Islet precursor cell (in vitro differentiated cells): Measurements from ENCODE around the gene MMP17.

Source experiments
- DNase-seq: peaks from one replicate; pipeline ENCODE4 v3.0.0-alpha.2; 2018

MMP17 gene

GRCh38 chr12:131850856-131851559 lies 22.8 kb downstream of the MMP17 start:
- peak; percentile 83 for DNase-seq

GRCh38 chr12:131851741-131852550 lies 23.8 kb downstream of the MMP17 start:
- peak; percentile 59 for DNase-seq

GRCh38 chr12:131852551-131853299 lies 24.5 kb downstream of the MMP17 start:
- peak; percentile 61 for DNase-seq

DNA sequence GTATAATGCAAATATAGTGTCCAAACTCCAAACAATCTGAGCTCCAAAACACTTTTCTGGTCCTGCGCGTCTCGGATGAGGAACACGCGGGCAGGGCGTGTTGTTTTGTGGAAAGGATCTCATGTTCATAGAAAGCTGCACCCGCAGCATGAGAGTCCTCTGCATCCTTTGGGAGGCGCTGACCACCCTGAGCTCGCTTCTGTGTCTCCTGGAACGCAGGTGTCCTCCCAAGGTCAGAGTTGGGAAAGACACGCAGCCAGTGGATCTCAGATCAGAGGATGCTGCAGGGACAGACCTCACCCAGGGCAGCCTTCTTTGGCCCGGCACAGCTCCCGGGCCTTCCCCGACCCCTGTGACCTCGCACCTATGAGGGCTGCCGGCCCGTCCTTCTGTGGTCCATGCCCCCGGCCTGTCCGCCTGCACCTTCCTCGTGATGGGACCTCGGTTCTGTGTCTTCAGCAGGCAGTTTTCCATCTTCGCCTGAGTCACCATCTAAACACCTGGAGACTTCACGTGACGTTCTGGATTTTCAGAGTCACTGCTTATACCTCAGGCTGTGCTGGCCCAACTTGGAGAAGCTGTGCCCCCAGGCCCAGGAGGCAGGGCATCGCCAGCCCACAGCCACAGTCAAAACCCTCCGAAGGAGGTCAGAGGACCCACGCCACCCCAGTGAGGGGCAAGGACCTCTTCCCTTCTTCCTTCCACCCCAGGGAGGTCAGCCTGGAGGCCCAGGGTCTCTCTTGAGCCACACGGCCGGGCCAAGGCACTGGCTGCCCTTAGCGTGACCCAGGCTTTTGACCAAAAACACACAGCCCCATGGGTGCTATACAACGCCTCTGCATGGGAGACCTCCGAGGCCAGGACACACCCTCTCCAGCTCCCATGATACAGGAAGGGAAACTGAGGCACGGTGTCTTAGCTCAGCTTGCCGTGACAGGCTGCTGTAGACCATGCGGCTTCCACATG lies 25.9 kb downstream of the MMP17 start:
- peak; percentile 64 for DNase-seq

- no peak for DNase-seq
Measured at GRCh38 chr12:131854861-131855476, 26.8 kb downstream of the MMP17 start.

DNA sequence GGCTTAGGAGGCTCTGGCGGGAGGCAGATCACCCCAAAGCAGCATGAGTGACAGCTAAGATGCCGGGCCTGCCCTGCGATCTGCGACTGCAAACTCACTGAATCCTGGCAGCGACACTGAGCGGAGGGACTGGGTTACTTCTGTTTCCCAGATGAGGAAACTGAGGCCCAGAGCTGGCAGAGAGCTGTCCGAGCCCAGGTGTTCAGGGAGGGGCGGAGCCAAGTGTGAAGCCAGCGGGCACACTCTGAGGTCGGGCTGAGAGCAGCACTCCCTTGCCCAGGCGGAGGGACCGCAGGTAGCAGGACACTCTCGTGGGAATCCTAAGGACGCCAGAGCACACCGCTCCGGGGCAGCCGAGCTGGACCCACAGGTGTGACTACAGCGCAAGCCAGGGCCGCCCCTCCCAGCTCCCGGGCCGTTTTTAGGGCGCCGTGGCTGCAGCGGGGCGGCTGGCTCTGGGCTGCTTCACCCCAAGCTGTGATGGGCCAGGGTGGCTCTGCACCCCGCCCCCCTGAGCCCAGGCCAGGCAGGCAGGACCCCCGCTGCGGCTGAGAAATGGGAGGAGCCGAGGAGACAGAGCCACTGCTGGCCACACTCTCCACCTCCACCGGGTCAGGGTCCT lies 27.4 kb downstream of the MMP17 start:
- DNase-seq, result peak; percentile 57

DNA sequence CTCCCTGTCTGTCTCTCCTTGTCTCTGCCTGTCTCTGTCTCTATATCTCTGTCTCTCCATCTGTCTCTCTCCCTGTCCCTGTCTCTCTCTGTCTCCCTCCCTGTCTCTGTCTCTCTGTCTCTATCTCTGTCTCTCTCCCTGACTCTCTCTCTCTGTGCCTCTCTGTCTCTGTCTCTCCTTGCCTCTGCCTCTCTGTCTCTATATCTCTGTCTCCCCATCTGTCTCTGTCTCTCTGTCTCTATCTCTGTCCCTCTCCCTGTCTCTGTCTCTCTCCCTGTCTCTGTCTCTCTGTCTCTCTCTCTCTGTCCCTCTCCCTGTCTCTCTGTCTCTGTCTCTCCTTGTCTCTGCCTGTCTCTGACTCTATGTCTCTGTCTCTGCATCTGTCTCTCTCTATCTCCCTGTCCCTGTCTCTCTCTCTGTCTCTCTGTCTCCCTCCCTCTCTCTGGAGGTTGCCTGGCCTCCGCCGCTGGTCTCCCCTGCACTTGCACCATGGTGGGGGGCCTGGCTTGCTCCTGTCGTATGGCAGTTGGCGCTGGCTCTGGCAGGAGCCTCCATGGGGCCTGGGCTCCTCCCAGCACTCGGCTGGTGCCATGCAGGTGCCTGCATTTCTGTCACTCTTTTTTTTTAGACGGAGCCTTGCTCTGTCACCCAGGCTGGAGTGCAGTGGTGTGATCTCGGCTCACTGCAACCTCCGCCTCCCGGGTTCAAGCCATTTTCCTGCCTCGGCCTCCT lies 28.3 kb downstream of the MMP17 start:
- DNase-seq, result no peak

DNA sequence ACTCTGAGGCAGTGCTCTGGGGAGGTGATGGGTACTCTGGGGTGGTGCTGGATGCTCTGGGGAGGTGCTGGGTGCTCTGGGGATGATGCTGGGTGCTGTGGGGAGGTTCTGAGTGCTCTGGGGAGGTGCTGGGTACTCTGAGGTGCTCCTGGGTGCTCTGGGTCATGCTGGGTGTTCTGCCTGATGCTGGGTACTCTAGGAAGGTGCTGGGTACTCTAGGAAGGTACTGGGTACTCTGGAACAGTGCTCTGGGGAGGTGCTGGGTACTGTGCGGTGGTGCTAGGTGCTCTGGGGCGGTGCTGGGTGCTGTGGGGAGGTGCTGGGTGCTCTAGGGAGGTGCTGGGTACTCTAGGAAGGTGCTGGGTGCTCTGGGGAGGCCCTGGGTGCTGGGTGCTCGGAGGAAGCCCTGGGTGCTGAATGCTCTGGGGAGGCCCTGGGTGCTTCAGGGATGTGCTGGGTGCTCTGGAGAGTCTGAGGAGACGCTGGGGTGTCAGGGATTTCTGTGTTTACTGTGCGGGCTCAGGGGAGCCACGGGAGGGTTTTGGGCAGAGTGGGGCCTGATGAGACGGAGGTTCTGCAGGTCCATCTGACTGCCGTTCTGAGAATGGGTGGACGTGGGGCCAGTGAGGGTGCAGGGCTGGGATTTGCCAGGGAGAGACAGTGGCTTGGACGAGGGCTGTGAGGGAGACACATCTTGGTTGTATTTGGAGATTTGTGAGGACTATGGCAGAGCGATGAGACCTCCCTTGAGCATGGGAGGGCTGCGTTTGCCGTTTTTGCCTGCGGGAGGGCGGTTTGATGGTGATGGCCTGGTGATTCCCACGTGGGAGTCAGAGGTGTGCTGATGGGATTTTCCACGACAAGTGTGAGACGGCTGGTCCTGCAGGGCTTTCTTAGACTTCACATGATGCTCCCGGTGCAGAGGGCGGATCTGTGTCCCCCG lies 30.0 kb downstream of the MMP17 start:
- DNase-seq, result peak; percentile 52

GRCh38 chr12:131860472-131861260 lies 32.5 kb downstream of the MMP17 start:
- peak; percentile 97 for DNase-seq

- DNase-seq, result no peak
Measured at GRCh38 chr12:131861261-131862083, 33.3 kb downstream of the MMP17 start.

GRCh38 chr12:131862084-131862441 lies 33.9 kb downstream of the MMP17 start:
- peak; percentile 58 for DNase-seq

GRCh38 chr12:131862600-131862993 lies 34.4 kb downstream of the MMP17 start:
- peak; percentile 54 for DNase-seq

DNA sequence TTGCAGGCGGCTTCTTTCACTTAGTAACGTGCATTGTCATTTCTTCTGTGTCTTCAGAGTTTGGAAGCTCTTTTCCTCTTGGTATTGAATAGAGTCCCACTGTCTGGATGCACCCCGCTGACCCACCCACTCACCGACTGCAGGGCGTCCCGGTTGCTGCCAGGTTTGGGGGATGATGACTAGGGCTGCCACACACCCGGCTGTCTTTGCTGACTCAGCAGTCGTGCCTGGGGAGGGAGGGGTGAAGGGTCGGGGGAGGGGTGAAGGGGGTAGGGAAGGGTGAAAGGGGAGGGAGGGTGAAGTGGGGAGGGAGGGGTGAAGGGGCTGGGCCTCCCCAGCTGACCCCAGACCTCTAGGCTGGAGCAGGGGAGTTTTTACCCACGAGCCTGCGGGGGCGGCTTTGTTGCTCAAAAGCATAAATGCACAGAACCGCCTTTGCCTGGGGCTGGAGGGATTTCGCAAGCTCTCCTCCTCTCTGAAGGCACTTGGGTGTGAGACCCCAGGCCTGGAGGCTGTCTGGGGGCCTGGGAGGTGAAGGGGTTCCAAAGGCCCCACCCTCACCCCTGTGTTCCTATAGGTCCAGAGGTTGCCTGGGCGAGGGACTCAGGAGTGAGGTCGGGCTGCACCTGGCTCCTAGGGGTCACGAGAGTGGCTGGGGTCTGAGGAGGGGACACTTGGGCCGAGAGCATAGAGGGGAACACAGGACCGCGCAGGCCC lies 35.0 kb downstream of the MMP17 start:
- peak; percentile 72 for DNase-seq

GRCh38 chr12:131863711-131864396 lies 35.7 kb downstream of the MMP17 start:
- DNase-seq, result peak; percentile 85

DNA sequence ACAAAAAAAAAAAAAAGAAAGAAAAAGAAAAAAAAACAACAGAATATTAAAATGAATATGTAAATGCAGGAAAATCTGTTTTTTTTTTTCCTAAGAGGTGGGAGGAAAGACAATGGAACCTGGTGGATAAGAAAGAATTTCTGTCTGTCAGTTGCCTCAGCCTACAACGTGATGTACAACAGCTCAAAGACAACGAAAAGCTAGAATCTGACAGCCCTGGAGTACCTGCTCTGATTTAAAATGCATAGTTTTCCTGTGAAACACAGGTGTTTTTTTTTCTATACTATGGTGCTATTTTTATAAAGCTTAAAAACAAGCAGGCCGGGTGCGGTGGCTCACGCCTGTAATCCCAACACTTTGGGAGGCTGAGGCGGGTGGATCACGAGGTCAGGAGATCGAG lies 36.3 kb downstream of the MMP17 start:
- DNase-seq, result no peak

DNA sequence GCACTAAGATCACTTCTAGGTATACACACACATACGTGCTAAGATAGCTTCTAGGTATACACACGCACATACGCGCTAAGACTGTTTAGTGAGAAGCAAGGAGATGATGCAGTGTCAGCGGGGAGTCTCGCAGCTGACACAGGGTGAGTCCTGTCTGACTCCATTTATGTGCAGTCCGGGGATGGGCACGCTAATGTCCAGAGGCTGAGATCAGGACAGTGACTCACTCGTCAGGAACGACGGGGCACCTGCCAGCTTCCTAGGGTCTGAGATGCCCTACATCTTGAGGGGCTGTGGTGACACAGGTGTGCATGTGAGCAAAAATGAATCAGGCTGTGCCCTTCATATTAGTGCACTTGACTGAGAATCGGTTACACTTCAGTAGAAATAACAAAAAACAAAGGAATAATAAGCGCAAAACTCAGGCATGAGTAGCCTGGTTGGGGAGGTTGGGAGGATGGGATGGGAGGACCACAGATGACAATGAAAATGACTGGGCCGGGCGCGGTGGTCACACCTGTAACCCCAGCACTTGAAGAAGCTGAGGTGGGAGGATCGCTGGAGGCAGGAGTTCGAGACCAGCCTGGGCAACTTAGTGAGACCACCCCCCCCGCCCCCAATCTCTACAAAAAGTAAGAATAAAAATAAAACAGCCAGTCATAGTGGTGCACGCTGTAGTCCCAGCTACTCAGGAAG lies 37.1 kb downstream of the MMP17 start:
- peak; percentile 76 for DNase-seq
